ENCODE measurements around the gene CERS5.

The CERS5 gene

DNA sequence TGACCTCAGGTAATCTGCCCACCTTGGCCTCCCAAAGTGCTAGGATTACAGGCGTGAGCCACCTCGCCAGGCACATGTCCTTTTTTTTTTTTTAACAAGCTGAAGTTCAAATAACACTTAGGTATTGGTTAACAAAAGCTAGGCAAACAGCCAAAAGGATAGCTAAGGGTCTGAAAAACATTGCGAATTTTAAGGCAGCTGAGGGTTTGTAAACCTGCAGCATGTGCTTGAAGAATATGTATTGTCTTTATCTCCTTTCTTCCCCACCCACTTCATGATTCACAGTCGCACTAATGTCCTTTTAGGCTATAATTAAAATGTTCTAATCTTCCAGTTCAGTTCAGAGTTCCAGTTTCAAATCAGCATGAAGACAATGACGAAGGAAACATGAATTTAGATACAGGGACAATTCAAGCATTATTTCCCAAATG is 30.1 kb upstream of the CERS5 start:
- TF ChIP-seq, protein P1, sequence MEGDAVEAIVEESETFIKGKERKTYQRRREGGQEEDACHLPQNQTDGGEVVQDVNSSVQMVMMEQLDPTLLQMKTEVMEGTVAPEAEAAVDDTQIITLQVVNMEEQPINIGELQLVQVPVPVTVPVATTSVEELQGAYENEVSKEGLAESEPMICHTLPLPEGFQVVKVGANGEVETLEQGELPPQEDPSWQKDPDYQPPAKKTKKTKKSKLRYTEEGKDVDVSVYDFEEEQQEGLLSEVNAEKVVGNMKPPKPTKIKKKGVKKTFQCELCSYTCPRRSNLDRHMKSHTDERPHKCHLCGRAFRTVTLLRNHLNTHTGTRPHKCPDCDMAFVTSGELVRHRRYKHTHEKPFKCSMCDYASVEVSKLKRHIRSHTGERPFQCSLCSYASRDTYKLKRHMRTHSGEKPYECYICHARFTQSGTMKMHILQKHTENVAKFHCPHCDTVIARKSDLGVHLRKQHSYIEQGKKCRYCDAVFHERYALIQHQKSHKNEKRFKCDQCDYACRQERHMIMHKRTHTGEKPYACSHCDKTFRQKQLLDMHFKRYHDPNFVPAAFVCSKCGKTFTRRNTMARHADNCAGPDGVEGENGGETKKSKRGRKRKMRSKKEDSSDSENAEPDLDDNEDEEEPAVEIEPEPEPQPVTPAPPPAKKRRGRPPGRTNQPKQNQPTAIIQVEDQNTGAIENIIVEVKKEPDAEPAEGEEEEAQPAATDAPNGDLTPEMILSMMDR (IDR thresholded peaks at IDR 0.05; ENCODE audit: borderline replicate concordance, control extremely low read depth, extremely low read depth, insufficient read depth, missing control alignments): no peak
- in situ Hi-C loops (cut with MboI; ENCODE audit: low sequenced_read_pairs, unreplicated experiment): no loop called here
- no peak for DNase-seq (ENCODE audit: low spot score)

DNA sequence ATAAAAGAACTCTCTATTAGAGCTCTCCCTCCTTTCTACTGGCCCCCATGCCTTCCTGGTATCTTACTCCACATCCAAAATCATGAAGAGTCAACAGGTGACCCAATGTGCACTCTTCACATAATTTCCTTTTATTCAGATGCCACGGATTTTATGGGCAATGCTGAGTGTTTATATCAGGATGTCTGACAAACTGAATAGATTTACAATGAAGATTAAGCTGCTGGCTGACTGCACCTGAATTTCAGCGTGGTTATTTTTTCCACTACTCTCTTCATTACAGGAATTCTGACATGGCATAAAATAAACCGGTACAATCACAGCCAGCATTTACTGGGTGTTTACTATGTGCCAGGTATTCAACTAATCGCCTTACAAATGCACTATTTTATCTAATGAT is 29.4 kb upstream of the CERS5 start:
- in situ Hi-C loops (cut with MboI; ENCODE audit: low sequenced_read_pairs, unreplicated experiment): no loop called here
- TF ChIP-seq, protein P1 (IDR thresholded peaks at IDR 0.05; ENCODE audit: borderline replicate concordance, control extremely low read depth, extremely low read depth, insufficient read depth, missing control alignments): no peak
- no peak for DNase-seq (ENCODE audit: low spot score)

DNA sequence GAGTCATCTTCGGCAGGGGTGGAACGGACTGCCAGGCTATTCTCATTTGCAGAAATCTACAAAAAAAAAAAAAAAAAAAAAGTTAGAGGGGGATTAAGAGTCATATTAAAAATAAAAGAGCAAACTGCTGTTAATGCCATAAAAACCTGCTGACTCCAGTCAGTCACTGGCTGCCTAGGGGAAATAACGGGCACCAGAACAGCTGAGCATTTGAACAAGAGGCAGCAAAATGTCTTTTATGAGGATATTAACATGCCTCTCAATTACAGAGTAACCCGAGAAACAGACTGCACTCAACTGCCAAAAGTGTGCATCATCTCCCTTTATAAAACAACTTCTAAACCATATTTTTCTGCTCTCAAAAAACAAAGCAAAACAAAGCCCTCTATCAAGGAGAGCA is 28.7 kb upstream of the CERS5 start:
- DNase-seq (ENCODE audit: low spot score): no peak
- in situ Hi-C loops (cut with MboI; ENCODE audit: low sequenced_read_pairs, unreplicated experiment): no loop called here
- TF ChIP-seq, protein P1 (IDR thresholded peaks at IDR 0.05; ENCODE audit: borderline replicate concordance, control extremely low read depth, extremely low read depth, insufficient read depth, missing control alignments): no peak

DNA sequence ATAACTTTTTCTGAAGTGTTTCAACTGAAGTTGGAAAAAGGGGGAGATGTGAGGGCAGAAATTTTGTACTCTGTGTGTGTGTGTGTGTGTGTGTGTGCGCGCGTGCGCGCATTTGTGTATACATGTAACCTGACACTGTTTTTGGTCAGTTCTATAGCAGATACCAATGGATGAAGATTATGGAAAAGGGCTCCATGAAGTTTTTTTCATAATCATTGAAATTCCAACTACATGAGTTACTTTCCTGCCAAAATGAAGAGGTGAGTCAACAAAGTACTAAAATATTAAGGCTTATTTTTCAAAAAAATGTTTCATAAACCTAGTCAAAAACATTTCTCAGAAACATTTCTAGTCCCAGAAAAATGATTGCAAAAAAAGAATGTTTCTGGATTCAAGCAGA is 25.7 kb upstream of the CERS5 start:
- TF ChIP-seq, protein P1 (IDR thresholded peaks at IDR 0.05; ENCODE audit: borderline replicate concordance, control extremely low read depth, extremely low read depth, insufficient read depth, missing control alignments): no peak
- in situ Hi-C loops (cut with MboI; ENCODE audit: low sequenced_read_pairs, unreplicated experiment): no loop called here
- no peak for DNase-seq (ENCODE audit: low spot score)

DNA sequence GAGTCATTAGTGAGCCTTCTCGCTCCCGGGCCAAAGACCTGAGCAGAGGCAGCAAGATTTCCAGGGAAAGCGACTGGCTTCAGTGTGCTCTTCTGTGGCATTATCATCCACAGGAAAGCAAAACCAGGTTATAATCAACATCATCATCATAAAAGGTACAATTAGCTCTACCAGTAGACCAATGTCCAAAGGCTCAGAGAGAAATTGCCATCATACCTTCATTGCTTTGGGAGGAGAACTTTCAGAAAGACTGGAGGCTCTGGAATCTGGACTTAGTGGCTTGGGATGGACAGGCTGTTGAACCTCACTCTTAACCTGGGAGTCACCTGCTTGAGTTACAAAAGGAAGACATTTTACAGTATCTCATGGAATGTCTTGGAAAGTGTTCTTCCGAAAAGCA is 25.1 kb upstream of the CERS5 start:
- no peak for DNase-seq (ENCODE audit: low spot score)
- in situ Hi-C loops (cut with MboI; ENCODE audit: low sequenced_read_pairs, unreplicated experiment): no loop called here
- TF ChIP-seq, protein P1 (IDR thresholded peaks at IDR 0.05; ENCODE audit: borderline replicate concordance, control extremely low read depth, extremely low read depth, insufficient read depth, missing control alignments): no peak

DNA sequence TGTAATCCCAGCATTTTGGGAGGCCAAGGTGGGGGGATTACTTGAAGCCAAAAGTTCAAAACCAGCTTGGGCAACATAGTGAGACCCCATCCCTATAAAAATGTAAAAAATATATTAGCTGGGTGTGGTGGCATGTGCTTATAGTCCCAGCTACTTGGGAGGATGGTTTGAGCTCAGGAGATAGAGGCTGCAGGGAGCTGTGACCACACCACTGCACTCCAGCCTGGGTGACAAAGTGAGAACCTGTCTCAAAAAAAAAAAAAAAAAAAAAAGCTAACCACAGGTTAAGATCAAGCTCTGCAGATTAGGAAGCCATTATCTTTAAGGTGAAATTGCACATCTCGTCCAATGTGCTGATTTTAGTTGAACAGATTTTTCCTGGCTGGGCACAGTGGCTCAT is 23.7 kb upstream of the CERS5 start:
- in situ Hi-C loops (cut with MboI; ENCODE audit: low sequenced_read_pairs, unreplicated experiment): no loop called here

More for the DNA sequence above, 23.7 kb upstream of the CERS5 start:
- no peak for DNase-seq (ENCODE audit: low spot score)
- TF ChIP-seq, protein P1 (IDR thresholded peaks at IDR 0.05; ENCODE audit: borderline replicate concordance, control extremely low read depth, extremely low read depth, insufficient read depth, missing control alignments): no peak

Data from GM13976 (cell line).